Spinal cord (tissue), 10 donors: ENCODE data around the gene DEFB131B. TPM values are rescaled to one million over a fixed set of nuclear protein-coding genes. Genes with fewer than 3 reads are reported as not detected.
A peak's percentile ranks its signal among the peaks of the same experiment; 100 is the strongest.
"Not testable (repeated sequence)": the region's sequence is repeated elsewhere in the genome, so short reads cannot be mapped to it uniquely, and the experiment has no call there.

ENCODE experiments used
- DNase-seq, 6 donors: peaks; one replicate each; pipeline versions ENCODE4 v3.0.0 to v3.0.0-alpha.2; 2013 to 2015; ENCODE audit warnings: low spot score in 6 of 6, low read depth in 4 of 6
- H3K27ac ChIP-seq: one replicate; pipeline ENCODE4 v1.5.1; 2013; ENCODE audit warnings: low read depth, low read length, control low read depth
- H3K27me3 ChIP-seq: one replicate; pipeline ENCODE4 v1.6.1; 2013; ENCODE audit warnings: low read length; ENCODE audit not compliant: control insufficient read depth, insufficient read depth
- H3K36me3 ChIP-seq: one replicate; pipeline ENCODE4 v1.6.1; 2013; ENCODE audit warnings: low read length; ENCODE audit not compliant: control insufficient read depth, insufficient read depth
- H3K4me1 ChIP-seq: one replicate; pipeline ENCODE4 v1.6.1; 2013; ENCODE audit warnings: low read length; ENCODE audit not compliant: control insufficient read depth, insufficient read depth
- H3K4me3 ChIP-seq: one replicate; pipeline ENCODE4 v1.5.1; 2013; ENCODE audit warnings: low read depth, low read length, control low read depth
- H3K9me3 ChIP-seq: one replicate; pipeline ENCODE4 v1.6.1; 2013; ENCODE audit warnings: low read length; ENCODE audit not compliant: control insufficient read depth, insufficient read depth
- WGBS: methylation state at CpG from one replicate; pipeline ENCODE4 v1.1.5; 2013; ENCODE audit warnings: missing lambda C conversion rate; ENCODE audit not compliant: insufficient coverage; 5-methylcytosine and 5-hydroxymethylcytosine counted together
- polyA plus RNA-seq, 2 donors: library from polyadenylated mRNA; unstranded; fragments of 120-200 nt; gene quantifications; one replicate each; pipeline ENCODE4 v1.2.1, GENCODE V29; 2013; ENCODE audit not compliant: insufficient read length in 2 of 2
- total RNA-seq, 2 donors: library from RNA; depleted of rRNA in 1 of 2; stranded (reverse); fragments of 120-200 nt in 1 of 2; fragments of >200 nt in 1 of 2; gene quantifications; one replicate each; pipeline versions ENCODE4 v1.2.3 to v1.2.4, GENCODE V29; 2013 to 2014
- donor health status: healthy.

The DEFB131B gene
- total and polyA plus RNA-seq, 4 donors, result not detected

- no peaks in the 10 kb centered on the region for H3K9me3 ChIP-seq
- no peaks in the 10 kb centered on the region for H3K27me3 ChIP-seq
- H3K4me1 ChIP-seq, result no peaks in the 10 kb centered on the region
- H3K27ac ChIP-seq, result no peak overlapping the region
- no peak for DNase-seq
- H3K4me3 ChIP-seq, result no peak overlapping the region
- peaks cover 6% of the 10 kb centered on the region for H3K36me3 ChIP-seq
- 94% methylated on average over 3 of the region's 9 CpGs for WGBS
Observed at GRCh38 chr11:71908218-71908617, 30.0 kb downstream of the DEFB131B start.

- DNase-seq, H3K27me3 ChIP-seq, H3K27ac ChIP-seq, H3K4me1 ChIP-seq, H3K4me3 ChIP-seq, H3K9me3 ChIP-seq: not testable (repeated sequence)
- 59% methylated on average over 5 of the region's 5 CpGs for WGBS
- H3K36me3 ChIP-seq, result peaks cover 20% of the 10 kb centered on the region
Observed at GRCh38 chr11:71910775-71911174, 32.5 kb downstream of the DEFB131B start.

- 88% methylated on average over 5 of the region's 10 CpGs for WGBS
Observed at GRCh38 chr11:71911321-71911985, 33.2 kb downstream of the DEFB131B start.

GRCh38 chr11:71911986-71912340, 33.7 kb downstream of the DEFB131B start:
- H3K4me3 ChIP-seq, H3K27me3 ChIP-seq, DNase-seq, H3K27ac ChIP-seq, H3K4me1 ChIP-seq, H3K9me3 ChIP-seq: not testable (repeated sequence)
- peaks cover 24% of the 10 kb centered on the region for H3K36me3 ChIP-seq
- 94% methylated on average over 8 of the region's 10 CpGs for WGBS

More at GRCh38 chr11:71911321-71911985, 33.2 kb downstream of the DEFB131B start:
- H3K36me3 ChIP-seq, result peaks cover 23% of the 10 kb centered on the region
- not testable (repeated sequence) for H3K9me3 ChIP-seq, H3K27ac ChIP-seq, H3K4me3 ChIP-seq, H3K4me1 ChIP-seq, H3K27me3 ChIP-seq, DNase-seq

- no peaks in the 10 kb centered on the region for H3K4me1 ChIP-seq
- DNase-seq, result no peak
- no peaks in the 10 kb centered on the region for H3K9me3 ChIP-seq
- H3K27me3 ChIP-seq, result no peaks in the 10 kb centered on the region
- H3K4me3 ChIP-seq, result no peak overlapping the region
- peaks cover 26% of the 10 kb centered on the region for H3K36me3 ChIP-seq
- H3K27ac ChIP-seq, result no peak overlapping the region
- WGBS, result no CpG with 5 or more reads among the region's 5 CpGs
Observed at GRCh38 chr11:71913756-71914526, 35.7 kb downstream of the DEFB131B start.

GRCh38 chr11:71914617-71915189, 36.5 kb downstream of the DEFB131B start:
- Histone ChIP-seq H3K27me3 (no peaks in the 10 kb centered on the region), H3K4me3 (no peak overlapping the region), H3K36me3 (peaks cover 26% of the 10 kb centered on the region), H3K4me1 (no peaks in the 10 kb centered on the region), H3K27ac (no peak overlapping the region), H3K9me3 (no peaks in the 10 kb centered on the region)
- 95% methylated on average over 6 of the region's 7 CpGs for WGBS
- DNase-seq, result no peak

GRCh38 chr11:71917646-71918140, 39.4 kb downstream of the DEFB131B start:
- no peaks in the 10 kb centered on the region for H3K27me3 ChIP-seq
- no peak overlapping the region for H3K4me3 ChIP-seq
- WGBS, result 93% methylated on average over 8 of the region's 9 CpGs
- no peak for DNase-seq
- H3K9me3 ChIP-seq, result no peaks in the 10 kb centered on the region
- H3K4me1 ChIP-seq, result no peaks in the 10 kb centered on the region
- H3K27ac ChIP-seq, result no peak overlapping the region
- H3K36me3 ChIP-seq, result peaks cover 28% of the 10 kb centered on the region

GRCh38 chr11:71927820-71928736, 49.8 kb downstream of the DEFB131B start, which contains the start of gene XNDC1N:
TSS of gene XNDC1N (minus strand) at chr11:71928594. CDS start at chr11:71923353, 5,241 bp downstream.
- 0% methylated on average over 37 of the region's 40 CpGs for WGBS
- Histone ChIP-seq H3K36me3 (no peaks in the 10 kb centered on the region), H3K4me3 (peak within 1 kb of the TSS; percentile 96), H3K4me1 (peaks cover 12% of the 10 kb centered on the region), H3K9me3 (no peaks in the 10 kb centered on the region), H3K27ac (peak within 1 kb of the TSS; percentile 90), H3K27me3 (no peaks in the 10 kb centered on the region)
- DNase-seq, result peak in 1 of 6 donors; percentile 98
